ENCODE results near the gene SCARF2. TPM values are rescaled to one million over a fixed set of nuclear protein-coding genes. Genes with fewer than 3 reads are reported as not detected.
"Not testable (repeated sequence)": the region's sequence is repeated elsewhere in the genome, so short reads cannot be mapped to it uniquely, and the experiment has no call there.

SCARF2 gene
- total and polyA plus RNA-seq, 10 donors: 1.1 to 18.0 (median 9.4) TPM

- 17 to 20% (median 18%) methylated on average over 6 of the region's 6 CpGs for WGBS, 5 donors
- DNase-seq: peak; percentile 92
- intact Hi-C loops (cut with DNase I; ENCODE audit: low total_unique reads): loop anchor here (5.0 kb wide), 2 partner anchors 39 to 41 kb away; partner anchors contain the start of gene KLHL22
- Histone ChIP-seq H3K4me3 (no peak overlapping the region), H3K27ac (no peak overlapping the region), H3K9me3 (no peaks in the 10 kb centered on the region), H3K36me3 (peaks cover 0 to 70% (median 4%) of the 10 kb centered on the region in 6 donors), H3K4me1 (peaks cover 8 to 42% (median 17%) of the 10 kb centered on the region in 6 donors), H3K27me3 (replicated peaks in 1 of 7) (no peaks in the 10 kb centered on the region)
- TF ChIP-seq POLR2A (IDR thresholded peaks at IDR 0.05): no peak
- peak; percentile 86 to 97 (median 93) for TF ChIP-seq CTCF (IDR thresholded peaks at IDR 0.05 in 8 of 11, conservative IDR thresholded peaks at IDR 0.05 in 3 of 11)
- peak in 1 of 3 donors; percentile 35 for TF ChIP-seq POLR2AphosphoS5 (IDR thresholded peaks at IDR 0.05)
Observed at GRCh38 chr22:20456064-20456721, 18.6 kb upstream of the SCARF2 start.

DNA sequence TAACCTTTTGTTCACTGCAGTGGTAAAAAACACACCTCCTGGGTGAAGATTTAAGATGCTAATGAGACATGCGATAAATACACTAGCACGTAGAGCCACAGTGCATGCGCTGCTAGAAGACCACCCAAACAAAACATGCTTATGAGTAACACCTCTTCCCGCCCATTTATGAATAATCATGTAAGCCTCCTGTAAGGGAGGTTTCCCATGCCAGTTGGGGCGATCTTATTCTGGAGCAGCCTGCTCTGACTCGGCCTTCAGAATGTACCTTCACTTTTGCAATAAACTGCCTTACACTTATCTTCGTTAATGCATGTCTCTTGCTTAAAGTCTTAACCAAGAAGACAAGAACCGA, 18.1 kb upstream of the SCARF2 start:
- WGBS, 5 donors: 76 to 93% (median 81%) methylated on average over 8 of the region's 8 CpGs
- Histone ChIP-seq H3K9me3 (no peaks in the 10 kb centered on the region), H3K36me3 (peaks cover 0 to 71% (median 7%) of the 10 kb centered on the region in 6 donors), H3K27ac (peak overlapping the region in 1 of 8 donors; percentile 10), H3K4me1 (peaks cover 8 to 42% (median 17%) of the 10 kb centered on the region in 6 donors), H3K4me3 (no peak overlapping the region), H3K27me3 (replicated peaks in 1 of 7) (no peaks in the 10 kb centered on the region)
- intact Hi-C loops (cut with DNase I; ENCODE audit: low total_unique reads): loop anchor here (5.0 kb wide), 2 partner anchors 38 to 42 kb away; partner anchors contain the start of gene KLHL22
- peak; percentile 32 for DNase-seq
- TF ChIP-seq POLR2AphosphoS5 (IDR thresholded peaks at IDR 0.05) (no peak), CTCF (IDR thresholded peaks at IDR 0.05 in 8 of 11, conservative IDR thresholded peaks at IDR 0.05 in 3 of 11) (no peak), POLR2A (IDR thresholded peaks at IDR 0.05) (no peak)

DNA sequence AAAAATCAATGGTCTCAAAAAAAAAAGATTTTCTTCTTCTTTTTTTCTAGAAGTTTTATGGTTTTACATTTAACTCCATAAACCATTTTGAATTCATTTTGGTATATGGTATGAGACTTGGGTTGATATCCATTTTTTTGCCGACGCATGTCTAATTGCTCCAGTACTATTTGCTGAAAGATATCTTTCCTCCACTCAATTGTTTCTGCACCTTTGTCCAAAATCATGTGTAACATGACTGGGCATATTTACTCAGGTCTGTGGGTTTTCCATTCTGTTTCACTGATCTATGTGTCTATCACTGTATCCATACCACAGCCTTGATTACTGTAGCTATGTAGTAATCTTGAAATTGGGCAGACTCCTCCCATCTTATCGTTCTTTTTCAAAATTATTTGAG, 15.6 kb upstream of the SCARF2 start:
- Histone ChIP-seq H3K27me3 (replicated peaks in 1 of 7) (no peaks in the 10 kb centered on the region), H3K4me1 (peaks cover 8 to 42% (median 17%) of the 10 kb centered on the region in 6 donors), H3K4me3 (no peak overlapping the region), H3K9me3 (no peaks in the 10 kb centered on the region), H3K36me3 (peaks cover 0 to 59% (median 6%) of the 10 kb centered on the region in 6 donors), H3K27ac (no peak overlapping the region)
- TF ChIP-seq POLR2A (IDR thresholded peaks at IDR 0.05) (no peak), CTCF (IDR thresholded peaks at IDR 0.05 in 8 of 11, conservative IDR thresholded peaks at IDR 0.05 in 3 of 11) (no peak), POLR2AphosphoS5 (IDR thresholded peaks at IDR 0.05) (no peak)
- WGBS, 5 donors: 95 to 98% (median 97%) methylated on average over 3 of the region's 3 CpGs
- intact Hi-C loops (cut with DNase I; ENCODE audit: low total_unique reads): no loop called here
- DNase-seq: no peak

DNA sequence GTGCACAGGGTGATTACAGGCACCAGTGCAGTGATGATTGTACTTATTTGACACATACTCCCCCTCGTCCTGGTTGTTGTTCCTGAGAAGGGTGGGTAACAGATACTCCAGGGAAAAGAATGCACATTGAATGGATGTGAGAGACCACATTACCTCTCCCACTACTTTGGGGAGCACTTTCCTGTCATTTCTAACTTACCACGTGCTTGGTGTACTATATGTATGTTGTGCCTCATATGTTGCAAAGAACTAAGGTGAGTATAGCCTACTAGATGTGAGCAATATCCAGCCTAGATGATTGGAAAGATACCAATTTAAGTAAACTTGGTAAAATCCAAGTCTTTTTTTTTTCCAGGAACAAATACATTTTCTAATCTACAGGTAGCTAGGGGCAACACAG, 14.3 kb upstream of the SCARF2 start:
- no peaks in the 10 kb centered on the region for H3K27me3 ChIP-seq (replicated peaks in 1 of 7)
- WGBS, 5 donors: 86 to 100% (median 89%) methylated on average over 2 of the region's 2 CpGs

DNA sequence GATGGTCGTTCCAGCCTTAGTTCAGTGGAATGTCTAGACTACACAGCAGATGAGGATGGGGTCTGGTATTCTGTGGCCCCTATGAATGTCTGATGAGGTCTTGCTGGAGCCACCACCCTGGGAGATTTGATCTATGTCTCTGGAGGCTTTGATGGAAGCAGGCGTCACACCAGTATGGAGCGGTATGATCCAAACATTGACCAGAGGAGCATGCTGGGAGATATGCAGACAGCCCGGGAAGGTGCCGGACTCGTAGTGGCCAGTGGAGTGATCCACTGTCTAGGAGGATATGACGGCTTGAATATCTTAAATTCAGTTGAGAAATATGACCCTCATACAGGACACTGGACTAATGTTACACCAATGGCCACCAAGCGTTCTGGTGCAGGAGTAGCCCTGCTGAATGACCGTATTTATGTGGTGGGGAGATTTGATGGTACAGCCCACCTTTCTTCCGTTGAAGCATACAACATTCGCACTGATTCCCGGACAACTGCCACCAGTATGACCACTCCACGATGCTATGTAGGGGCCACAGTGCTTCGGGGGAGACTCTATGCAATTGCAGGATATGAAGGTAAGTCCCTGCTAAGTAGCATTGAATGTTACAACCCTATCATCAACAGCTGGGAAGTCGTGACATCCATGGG, 13.6 kb upstream of the SCARF2 start:
- H3K4me3 ChIP-seq; H3K9me3 ChIP-seq; intact Hi-C loops (cut with DNase I; ENCODE audit: low total_unique reads); H3K27me3 ChIP-seq (replicated peaks in 1 of 7); H3K27ac ChIP-seq: not testable (repeated sequence)
- H3K4me1 ChIP-seq: peaks cover 5 to 26% (median 10%) of the 10 kb centered on the region in 6 donors
- DNase-seq: peak; percentile 23
- WGBS, 5 donors: 94 to 97% (median 95%) methylated on average over 15 of the region's 15 CpGs
- H3K36me3 ChIP-seq: peaks cover 0 to 52% (median 9%) of the 10 kb centered on the region in 6 donors

More for the DNA sequence above, 14.3 kb upstream of the SCARF2 start:
- Histone ChIP-seq H3K4me3 (no peak overlapping the region), H3K36me3 (peaks cover 0 to 49% (median 4%) of the 10 kb centered on the region in 6 donors), H3K9me3 (no peaks in the 10 kb centered on the region), H3K27ac (no peak overlapping the region), H3K4me1 (peaks cover 8 to 32% (median 15%) of the 10 kb centered on the region in 6 donors)
- intact Hi-C loops (cut with DNase I; ENCODE audit: low total_unique reads): no loop called here
- DNase-seq: no peak
- TF ChIP-seq POLR2AphosphoS5 (IDR thresholded peaks at IDR 0.05): no peak
- no peak for TF ChIP-seq POLR2A (IDR thresholded peaks at IDR 0.05)
- TF ChIP-seq CTCF (IDR thresholded peaks at IDR 0.05 in 8 of 11, conservative IDR thresholded peaks at IDR 0.05 in 3 of 11): no peak

Measured in spleen (tissue), 11 donors.